HG03135 (cell line): ENCODE measurements around the gene SMYD3.

ENCODE experiments used
- ATAC-seq: cut with Tn5 transposase; IDR thresholded peaks from one replicate; pipeline ENCODE4 v1.9.1; 2021; ENCODE audit warnings: mild to moderate bottlenecking, moderate library complexity; ENCODE audit not compliant: unreplicated experiment

Gene SMYD3

DNA sequence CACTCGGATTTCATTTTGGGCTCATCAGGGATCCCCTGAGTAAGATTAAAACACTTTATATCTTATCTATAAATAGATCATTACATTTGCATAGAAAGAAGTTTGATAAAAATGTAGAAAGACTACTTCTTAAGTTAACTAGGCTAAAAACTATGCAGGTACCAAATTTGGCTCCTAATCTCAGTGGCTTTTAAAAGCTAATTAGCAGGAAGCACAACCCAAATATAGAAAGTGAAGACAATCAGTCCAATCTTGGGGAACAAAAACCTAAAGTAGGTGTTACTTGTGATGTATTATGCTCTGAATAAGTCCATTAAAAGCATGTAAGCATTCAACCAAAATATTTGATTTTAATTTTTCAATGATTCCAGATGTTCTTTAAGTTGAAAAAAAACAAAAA lies 35.4 kb downstream of the SMYD3 start:
- ATAC-seq: no peak

DNA sequence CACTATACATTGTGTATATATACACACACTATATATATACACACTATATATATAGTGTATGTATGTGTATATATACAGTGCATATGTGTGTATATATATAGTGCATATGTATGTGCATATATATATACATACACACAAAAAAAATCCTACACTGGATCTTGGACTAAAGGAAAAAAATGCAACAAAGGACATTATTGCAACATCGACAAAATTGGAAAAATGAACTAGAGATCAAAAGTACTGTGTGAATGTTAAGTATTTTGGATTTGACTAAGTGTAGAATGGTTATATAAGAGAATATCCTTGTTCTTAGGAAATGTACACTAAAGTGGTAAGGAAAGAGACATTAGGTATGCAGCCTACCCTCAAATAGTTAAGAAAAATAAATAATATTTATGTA lies 36.5 kb downstream of the SMYD3 start:
- no peak for ATAC-seq

DNA sequence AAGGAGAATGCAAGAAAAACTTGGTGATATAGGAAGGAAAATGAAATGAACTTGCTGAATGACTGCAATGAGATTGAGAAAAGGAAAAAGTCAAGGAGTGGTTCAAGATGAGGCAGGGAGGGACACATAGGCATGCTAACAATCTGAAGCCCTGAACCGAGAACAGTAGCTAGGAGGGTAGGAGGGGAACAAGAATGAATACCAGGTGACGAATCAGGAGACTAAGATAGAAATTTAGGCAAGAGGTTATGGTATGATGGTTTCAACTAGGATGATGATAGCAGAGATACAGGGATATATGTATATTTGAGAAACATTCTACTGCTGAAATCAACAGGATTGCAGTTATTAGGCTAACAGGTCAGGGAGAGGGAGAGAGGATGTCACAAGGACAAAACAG lies 44.1 kb downstream of the SMYD3 start:
- no peak for ATAC-seq

DNA sequence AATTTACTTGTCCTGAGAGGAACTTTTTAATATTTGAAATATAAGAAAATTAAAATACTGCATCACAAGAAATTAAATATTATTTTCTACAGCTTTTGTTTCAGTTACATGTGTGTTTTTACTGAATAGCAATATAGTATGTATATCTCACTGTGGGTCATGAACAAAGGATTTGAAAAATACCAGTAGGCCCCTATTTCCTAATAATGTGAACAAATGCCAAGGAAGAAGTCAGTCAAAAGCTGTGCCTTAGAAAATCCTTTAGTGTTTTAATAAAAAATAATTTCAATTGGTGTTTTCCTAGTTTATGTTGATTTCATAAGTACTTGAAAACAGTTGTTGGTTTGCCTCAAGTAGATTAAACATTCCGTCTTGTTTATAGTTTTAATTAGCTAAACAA lies 46.7 kb downstream of the SMYD3 start:
- no peak for ATAC-seq

DNA sequence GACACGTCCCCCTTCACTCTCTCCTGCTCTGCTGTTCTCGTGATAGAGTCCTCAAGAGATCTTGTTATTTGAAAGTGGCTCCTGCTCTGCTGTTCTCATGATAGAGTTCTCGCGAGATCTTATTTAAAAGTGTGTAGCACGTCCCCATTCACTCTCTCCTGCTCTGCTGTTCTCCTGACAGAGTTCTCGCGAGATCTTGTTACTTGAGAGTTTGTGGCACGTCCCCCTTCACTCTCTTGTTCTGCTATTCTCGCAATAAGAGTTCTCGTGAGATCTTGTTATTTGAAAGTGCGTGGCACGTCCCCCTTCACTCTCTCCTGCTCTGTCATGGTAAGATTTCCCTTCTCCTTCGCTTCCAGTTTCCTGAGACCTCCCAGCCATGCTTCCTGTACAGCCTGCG lies 47.9 kb downstream of the SMYD3 start:
- no peak for ATAC-seq

DNA sequence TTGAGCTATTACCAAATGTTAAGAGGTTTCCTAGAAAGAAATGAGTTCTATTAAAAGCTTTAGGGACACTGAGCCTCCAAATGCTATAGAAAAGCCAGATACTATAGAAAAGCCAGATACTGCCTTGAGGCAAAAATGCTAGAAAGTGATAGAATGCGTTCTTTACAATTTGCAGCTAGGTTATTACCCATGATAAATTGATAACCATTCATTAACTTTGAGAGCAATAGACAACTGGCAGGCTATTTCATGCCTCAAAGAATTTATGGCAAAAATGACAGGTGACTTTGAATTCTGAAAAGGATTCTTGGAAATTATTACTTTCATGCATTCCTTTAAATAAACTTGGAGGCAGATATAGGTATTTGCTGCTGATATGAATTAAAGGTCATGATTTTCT lies 51.6 kb downstream of the SMYD3 start:
- ATAC-seq: no peak

DNA sequence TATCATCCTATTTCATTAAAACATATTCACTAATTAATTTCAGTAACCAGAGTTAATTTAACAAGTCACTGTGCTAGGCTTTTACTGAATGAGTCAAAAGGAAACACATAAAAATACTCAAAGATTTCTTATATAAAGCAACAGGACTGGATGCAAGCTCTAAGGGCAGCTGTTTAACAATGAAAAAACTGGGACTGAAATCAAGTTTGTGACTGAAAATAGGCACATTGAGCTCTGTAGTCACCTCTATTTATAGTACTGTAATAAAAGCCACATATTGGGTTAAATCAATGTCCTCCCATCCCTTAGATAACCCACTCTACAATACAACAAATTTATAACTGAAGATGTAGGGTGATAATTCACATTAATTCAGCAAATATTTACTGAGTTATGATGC lies 52.4 kb downstream of the SMYD3 start:
- no peak for ATAC-seq

DNA sequence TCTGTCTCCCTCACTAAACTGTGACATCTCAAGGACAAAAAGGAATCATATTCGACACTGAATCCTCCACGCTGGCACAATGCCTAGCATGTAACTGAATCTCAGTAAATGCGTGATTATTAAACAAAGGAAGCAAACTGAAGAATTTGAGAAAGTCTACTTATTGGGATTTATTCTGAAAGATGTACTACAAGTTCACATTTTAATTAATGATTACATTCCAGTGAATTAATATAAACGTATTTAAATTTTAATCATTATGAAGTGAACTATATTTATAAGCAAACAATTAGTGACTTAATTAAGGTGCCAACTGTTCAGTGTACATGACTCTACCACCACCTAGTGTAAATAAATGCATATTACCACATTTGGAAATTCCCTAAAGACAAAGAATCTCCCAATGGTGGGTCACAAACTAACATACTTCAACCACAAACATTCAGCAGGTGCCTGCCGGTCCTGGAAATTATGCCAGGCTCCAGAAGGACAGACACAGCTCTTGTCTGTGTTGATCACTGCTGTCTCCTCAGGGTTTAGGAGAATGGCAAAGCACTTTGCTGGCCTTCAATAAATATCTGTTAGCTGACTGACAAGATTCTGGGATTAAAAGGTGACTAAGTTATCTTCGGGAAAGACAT lies 56.3 kb downstream of the SMYD3 start:
- ATAC-seq: no peak

DNA sequence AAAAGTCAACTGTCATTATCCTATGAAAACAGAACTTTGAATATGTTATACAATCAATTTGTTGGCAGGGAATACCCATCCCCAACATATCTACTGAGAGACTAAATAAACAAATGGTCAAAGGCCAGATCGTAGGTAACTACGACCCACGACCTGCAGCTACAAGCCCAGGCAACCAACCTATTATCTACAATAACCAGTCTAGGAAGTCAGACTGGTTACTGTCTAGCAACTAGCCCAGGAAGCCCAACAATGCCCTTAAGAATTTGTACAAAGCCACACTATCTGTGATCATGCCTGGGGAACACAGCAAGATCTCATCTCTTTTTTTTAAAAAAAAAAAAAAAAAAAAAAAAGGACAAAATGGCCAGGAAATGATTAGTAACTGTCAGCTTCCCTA lies 58.7 kb downstream of the SMYD3 start:
- no peak for ATAC-seq

DNA sequence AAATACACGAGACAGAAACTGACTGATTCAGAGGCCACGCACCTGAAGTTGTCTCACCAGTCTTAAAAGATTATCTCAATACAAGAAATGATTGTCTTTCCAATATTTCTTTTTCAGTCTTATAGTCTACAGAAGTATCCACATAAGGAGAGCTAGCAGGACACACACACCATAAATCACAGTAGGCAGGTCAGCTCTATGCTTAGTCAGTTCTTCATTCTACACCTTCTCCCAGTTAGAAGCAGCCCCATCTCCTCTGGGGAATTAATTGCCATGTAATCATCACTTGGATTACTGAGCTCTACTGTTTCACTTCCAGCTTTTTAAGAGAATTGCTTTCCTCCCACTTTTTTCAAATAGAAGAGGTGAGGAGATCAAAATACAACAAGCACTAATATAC lies 59.6 kb downstream of the SMYD3 start:
- no peak for ATAC-seq

DNA sequence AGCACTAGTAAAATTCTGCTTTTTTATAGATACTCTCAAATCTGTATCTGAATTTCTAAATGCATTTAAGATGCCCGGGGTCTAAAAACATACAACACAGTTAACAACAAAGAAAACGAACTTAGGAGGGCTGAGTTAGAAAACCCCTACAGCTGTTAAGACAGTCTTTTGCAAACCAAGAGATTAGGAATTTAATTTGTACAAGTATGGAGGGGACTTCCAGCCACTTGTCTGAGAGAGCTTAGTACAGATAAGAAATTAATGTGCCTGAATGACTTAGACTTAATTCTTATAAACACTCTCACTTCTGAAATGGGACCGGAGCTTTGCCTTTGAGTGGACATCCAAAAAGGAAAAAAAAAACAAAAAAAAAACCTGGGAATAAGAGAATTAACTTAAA lies 61.6 kb downstream of the SMYD3 start:
- no peak for ATAC-seq

DNA sequence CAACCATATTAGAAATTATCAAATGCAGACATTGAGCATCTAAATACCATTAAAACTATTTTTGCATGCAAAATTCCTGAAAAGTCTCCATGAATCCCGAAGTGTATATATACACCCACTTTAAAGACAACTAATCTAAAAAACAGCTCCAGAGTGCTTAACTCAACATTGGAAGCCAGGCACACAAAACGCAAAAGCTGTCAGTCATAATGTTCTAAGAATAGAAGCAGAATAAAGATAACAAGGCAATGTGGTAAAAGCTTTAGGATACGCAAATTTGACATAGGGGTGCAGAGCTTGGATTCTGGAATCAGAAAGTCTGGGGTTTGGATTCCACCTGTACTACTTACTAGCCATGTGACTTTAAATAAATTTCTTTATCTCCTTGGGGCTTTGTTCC lies 62.5 kb downstream of the SMYD3 start:
- no peak for ATAC-seq

DNA sequence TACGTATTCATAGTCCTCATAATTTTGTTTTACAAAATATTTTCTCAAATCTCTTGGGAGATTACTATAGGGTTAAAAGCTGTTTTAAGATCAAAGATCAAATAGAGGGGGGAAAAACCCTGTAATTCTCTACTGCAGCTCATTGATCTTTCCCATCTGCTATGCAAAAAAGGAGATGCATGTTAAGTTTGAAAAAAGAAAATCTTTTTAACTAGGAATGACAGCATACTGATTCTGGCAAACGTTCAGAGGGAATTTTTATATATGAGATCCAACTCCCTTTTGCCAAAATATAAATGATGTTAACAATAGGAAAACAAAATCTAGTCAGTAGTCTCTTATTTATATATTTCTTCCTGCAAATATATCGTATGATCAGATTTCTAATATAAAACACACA lies 69.1 kb downstream of the SMYD3 start:
- no peak for ATAC-seq

DNA sequence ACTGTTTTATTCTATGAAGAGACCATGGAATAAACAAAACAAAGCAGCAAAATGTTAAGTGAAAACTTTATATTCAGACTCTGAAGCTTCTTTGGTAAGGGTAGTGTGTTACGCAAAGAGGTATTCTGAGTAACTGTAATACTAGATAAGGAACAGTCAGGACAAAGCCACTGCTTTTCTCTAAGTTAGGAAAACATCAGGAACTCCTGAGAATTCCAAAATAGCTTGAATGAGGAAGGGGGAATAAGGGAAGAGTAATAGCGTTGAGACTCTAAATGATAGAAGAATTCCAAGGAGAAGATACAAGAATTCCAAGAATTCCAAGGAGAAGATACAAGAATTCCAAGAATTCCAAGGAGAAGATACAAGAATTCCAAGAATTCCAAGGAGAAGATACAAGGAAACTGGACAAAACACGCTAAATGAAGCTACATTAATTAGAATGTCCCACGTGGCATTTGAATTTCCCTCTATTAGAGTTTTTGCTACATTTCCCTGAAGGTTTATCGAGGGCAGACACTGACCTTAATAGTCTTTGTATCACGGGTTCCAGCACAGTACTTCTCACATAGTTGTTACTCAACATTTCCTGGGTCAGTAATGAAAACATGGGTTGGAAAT lies 71.5 kb downstream of the SMYD3 start:
- no peak for ATAC-seq

DNA sequence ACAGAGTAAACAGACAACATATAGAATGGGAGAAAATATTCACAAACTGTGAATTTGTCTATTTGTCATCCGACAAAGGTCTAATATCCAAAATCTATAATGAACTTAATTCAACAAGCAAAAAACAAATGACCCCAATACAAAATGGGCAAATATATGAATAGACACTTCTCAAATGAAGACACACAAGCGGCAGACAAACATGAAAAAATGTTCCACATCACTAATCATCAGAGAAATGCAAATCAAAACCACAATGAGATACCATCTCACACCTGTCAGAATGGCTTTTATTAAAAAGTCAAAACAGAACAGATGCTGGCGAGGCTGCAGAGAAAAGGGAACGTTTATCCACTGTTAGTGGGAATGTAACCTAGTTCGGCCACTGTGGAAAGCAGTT lies 72.7 kb downstream of the SMYD3 start:
- ATAC-seq: no peak

DNA sequence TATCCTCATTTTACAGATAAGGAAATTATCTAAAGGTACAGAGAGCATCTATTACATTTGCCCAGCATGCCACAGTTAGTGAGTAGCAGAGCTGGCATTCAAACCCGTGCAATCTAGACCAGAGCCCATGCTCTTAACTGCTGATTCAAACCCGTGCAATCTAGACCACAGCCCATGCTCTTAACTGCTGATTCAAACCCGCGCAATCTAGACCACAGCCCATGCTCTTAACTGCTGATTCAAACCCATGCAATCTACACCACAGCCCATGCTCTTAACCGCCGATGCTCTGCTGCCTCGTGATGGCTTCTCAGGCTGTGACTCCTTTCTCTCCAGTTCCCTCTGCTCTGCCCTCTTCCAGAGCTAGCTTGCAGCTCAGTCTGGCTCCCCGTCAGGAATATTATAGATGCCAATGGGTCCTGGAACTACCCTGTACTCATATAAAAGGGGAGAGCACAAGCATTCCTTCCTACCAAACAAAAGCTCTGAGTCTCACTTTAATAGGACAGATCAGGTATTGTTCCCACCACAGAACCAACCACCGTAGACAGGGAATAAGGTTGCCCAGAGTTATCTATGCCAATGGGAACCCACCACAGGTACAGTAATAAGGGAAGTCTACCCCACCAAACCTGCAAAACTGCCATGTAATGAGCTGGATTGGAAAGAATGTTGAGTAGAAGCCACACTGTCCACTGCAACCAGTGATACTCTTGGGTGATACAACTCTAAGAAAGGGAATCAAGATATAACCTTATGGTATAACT lies 78.4 kb downstream of the SMYD3 start:
- no peak for ATAC-seq

DNA sequence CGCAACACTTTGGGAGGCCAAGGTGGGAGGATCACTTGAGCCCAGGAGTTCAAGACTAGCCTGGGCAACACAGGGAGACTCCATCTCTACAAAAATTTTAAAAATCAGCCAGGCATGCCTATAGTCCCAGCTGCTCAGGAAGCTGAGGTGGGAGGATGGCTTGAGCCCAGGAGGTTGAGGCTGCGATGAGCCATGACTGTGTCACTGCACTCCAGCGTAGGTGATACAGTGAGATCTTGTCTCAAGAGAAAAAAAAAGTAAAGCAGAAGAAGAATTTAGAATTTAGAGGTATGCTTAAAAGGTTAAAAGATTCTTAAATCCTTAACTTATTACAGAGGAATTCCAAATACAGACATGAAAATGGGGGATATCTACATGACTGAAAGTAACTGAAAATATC lies 79.5 kb downstream of the SMYD3 start:
- ATAC-seq: no peak

DNA sequence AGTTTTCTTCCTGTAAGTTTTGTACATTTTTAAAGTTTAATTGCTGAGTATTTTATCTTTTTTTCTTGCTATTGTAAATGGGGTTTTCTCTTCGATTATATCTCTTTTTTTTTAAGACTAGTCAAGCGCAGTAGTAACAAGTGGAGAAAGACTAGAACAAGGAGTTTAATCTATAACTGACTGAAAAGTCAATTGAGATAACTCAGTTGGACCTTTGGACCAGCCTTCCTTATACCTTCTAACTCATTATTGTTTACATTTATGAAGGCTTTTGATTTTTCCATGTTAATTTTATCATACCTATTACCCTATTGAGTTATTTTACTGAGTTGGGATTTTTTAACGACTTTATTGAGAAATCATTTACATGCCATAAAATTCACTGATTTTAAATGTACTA lies 81.2 kb downstream of the SMYD3 start:
- no peak for ATAC-seq

DNA sequence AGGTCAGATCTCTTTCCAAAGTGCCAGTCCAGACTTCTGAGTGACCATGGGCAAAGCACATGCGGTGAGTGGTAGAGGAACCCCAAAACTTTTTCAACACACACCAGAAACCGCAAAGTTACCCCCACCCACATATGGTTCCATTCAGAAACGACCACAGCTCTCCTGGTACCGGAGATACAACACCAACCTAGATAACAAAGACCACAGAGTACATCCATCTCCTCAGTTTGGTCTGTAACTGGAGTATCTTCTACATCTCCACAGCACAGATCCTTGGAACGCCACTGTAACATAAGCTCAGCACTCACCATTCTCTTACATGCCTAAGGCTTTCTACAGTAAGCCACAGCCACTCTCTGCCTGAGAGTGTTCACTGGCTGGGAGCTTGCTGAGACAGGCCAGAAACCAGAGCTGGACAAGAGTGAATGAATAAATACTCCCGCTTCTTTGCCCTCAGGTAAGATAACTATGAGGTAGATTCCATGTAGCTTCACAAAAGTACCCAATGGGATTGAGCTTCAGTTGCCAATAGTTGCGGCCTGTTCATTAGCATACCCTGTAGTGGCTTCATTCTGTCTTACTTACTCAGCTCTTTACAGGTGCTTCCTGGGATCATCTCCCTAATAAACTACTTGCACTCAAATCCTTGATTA lies 81.8 kb downstream of the SMYD3 start:
- no peak for ATAC-seq

DNA sequence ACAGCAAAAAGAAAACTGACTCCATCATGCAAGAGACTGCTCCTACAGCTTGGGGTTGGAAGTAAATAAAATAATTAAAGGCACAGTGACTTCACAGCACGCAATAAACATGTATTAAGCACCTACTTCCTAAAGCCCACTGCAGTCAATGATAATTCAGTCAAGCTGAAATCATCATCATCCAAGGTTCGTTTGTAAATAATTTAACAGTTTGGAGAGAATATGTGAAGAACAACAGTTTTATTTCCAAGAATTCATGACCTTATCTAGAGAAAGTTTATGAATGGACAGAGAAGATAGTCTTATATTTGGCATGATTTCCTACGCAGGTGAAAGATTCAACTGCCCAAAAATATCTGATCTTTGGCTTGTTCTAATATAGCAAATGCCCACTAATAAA lies 86.8 kb downstream of the SMYD3 start:
- ATAC-seq: no peak

DNA sequence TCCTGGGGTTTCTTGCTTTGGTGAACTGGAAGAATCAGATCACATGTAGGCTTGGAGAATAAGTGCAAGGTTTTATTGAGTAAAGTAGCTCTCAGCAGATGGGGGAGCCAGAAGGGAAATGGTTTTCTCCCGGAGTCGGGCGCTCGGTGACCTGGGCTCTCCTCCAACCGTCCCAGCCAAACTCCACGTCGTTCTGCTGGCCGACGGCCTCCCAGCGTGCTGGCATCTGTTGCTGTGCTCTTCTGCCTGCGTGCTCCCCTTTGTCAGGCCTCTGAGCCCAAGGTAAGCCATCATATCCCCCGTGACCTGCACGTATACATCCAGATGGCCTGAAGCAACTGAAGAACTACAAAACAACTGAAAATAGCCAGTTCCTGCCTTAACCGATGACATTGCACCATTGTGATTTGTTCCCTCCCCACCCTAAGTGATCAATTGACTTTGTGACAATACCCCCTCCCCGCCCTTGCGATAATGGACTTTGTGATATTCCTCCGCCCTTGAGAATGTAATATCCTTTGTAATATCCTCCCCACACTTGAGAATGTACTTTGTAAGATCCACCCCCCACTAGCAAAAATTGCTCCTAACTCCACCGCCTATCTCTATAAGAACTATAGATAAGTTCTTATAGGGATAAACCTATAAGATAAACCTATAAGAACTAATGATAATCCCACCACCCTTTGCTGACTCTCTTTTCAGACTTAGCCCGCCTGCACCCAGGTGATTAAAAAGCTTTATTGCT lies 88.3 kb downstream of the SMYD3 start:
- no peak for ATAC-seq
